CD14-positive monocyte (primary cell): ENCODE results near the gene SLC35F6. TPM values are rescaled to one million over a fixed set of nuclear protein-coding genes. Genes with fewer than 3 reads are reported as not detected.

ENCODE experiments used
- DNase-seq, 3 donors: peaks; one replicate each; pipeline ENCODE4 v3.0.0-alpha.2; 2011 to 2022
- H2AFZ ChIP-seq: 2 replicates; pipeline ENCODE4 v1.6.0; 2012; ENCODE audit warnings: mild to moderate bottlenecking, low read depth, low read length, inconsistent platforms; ENCODE audit not compliant: insufficient read depth, poor library complexity, severe bottlenecking
- H3K27ac ChIP-seq, 2 donors: 1 replicate in 1 of 2; 2 replicates in 1 of 2; pipeline ENCODE4 v1.5.1; 2012 to 2013; ENCODE audit warnings: low read length in 2 of 2, control low read depth in 1 of 2, inconsistent platforms in 1 of 2, low read depth in 1 of 2, mild to moderate bottlenecking in 1 of 2
- H3K27me3 ChIP-seq, 2 donors: one replicate each; pipeline versions ENCODE4 v1.6.0 to v1.6.1; 2011 to 2013; ENCODE audit warnings: low read length in 2 of 2; ENCODE audit not compliant: control insufficient read depth in 2 of 2, insufficient read depth in 2 of 2
- H3K36me3 ChIP-seq, 2 donors: replicated peaks in 1 of 2; 1 replicate in 1 of 2; 2 replicates in 1 of 2; pipeline versions ENCODE4 v1.5.1 to v1.6.1; 2012 to 2013; ENCODE audit warnings: low read length in 2 of 2, control low read depth in 1 of 2, inconsistent platforms in 1 of 2, mild to moderate bottlenecking in 1 of 2; ENCODE audit not compliant: insufficient read depth in 2 of 2, control insufficient read depth in 1 of 2
- H3K4me1 ChIP-seq, 2 donors: 1 replicate in 1 of 2; 2 replicates in 1 of 2; pipeline versions ENCODE4 v1.5.1 to v1.6.1; 2012 to 2013; ENCODE audit warnings: low read length in 2 of 2, control low read depth in 1 of 2, inconsistent platforms in 1 of 2, mild to moderate bottlenecking in 1 of 2, moderate library complexity in 1 of 2; ENCODE audit not compliant: insufficient read depth in 2 of 2, control insufficient read depth in 1 of 2
- H3K4me2 ChIP-seq: replicated peaks from 2 replicates; pipeline ENCODE3; 2012; ENCODE audit warnings: low read length, moderate library complexity, mild to moderate bottlenecking; ENCODE audit not compliant: poor library complexity, severe bottlenecking; ENCODE audit errors: extremely low read depth
- H3K4me3 ChIP-seq, 3 experiments: fragments of 200-600 bp in 1 of 3; sonication (generic) in 1 of 3; replicated peaks in 1 of 3; 1 replicate in 2 of 3; 2 replicates in 1 of 3; pipeline ENCODE4 v1.5.1; 2011 to 2013; ENCODE audit warnings: low read length in 3 of 3, mild to moderate bottlenecking in 3 of 3, control low read depth in 2 of 3, low read depth in 2 of 3, inconsistent platforms in 1 of 3, moderate library complexity in 1 of 3
- H3K79me2 ChIP-seq: 2 replicates; pipeline ENCODE4 v1.6.0; 2012; ENCODE audit warnings: mild to moderate bottlenecking, control low read depth, inconsistent platforms, low read length, moderate library complexity; ENCODE audit not compliant: insufficient read depth
- H3K9ac ChIP-seq: 2 replicates; pipeline ENCODE4 v1.6.0; 2017; ENCODE audit warnings: low read length, mild to moderate bottlenecking; ENCODE audit not compliant: insufficient read depth, poor library complexity, severe bottlenecking
- H3K9me3 ChIP-seq, 2 donors: replicated peaks in 1 of 2; 1 replicate in 1 of 2; 2 replicates in 1 of 2; pipeline versions ENCODE4 v1.5.1 to v1.6.1; 2012 to 2013; ENCODE audit warnings: low read length in 2 of 2, control low read depth in 1 of 2; ENCODE audit not compliant: control insufficient read depth in 1 of 2, insufficient read depth in 1 of 2
- H4K20me1 ChIP-seq: 2 replicates; pipeline ENCODE4 v1.6.0; 2012; ENCODE audit warnings: mild to moderate bottlenecking, low read length, control low read depth, moderate library complexity; ENCODE audit not compliant: insufficient read depth
- H3K27ac Mint-ChIP-seq, 7 donors: one replicate each; pipeline ENCODE4 v1.8.0; 2020; ENCODE audit warnings: mild to moderate bottlenecking in 7 of 7, mixed read lengths in 7 of 7, moderate library complexity in 6 of 7, inconsistent platforms in 2 of 7
- H3K27me3 Mint-ChIP-seq, 3 donors: one replicate each; pipeline ENCODE4 v1.8.0; 2021 to 2022; ENCODE audit warnings: low read depth in 3 of 3, mild to moderate bottlenecking in 3 of 3, mixed read lengths in 3 of 3, moderate library complexity in 3 of 3, inconsistent platforms in 1 of 3
- H3K36me3 Mint-ChIP-seq, 2 donors: one replicate each; pipeline ENCODE4 v1.8.0; 2020; ENCODE audit warnings: mixed read lengths in 2 of 2, inconsistent platforms in 1 of 2, mild to moderate bottlenecking in 1 of 2
- H3K4me1 Mint-ChIP-seq: one replicate; pipeline ENCODE4 v1.8.0; 2020; ENCODE audit warnings: mild to moderate bottlenecking, mixed read lengths
- H3K4me3 Mint-ChIP-seq, 2 donors: one replicate each; pipeline ENCODE4 v1.8.0; 2020; ENCODE audit warnings: mild to moderate bottlenecking in 2 of 2, mixed read lengths in 2 of 2, moderate library complexity in 1 of 2
- H3K9me3 Mint-ChIP-seq, 7 donors: one replicate each; pipeline ENCODE4 v1.8.0; 2020 to 2022; ENCODE audit warnings: mixed read lengths in 7 of 7, mild to moderate bottlenecking in 6 of 7, moderate library complexity in 6 of 7, inconsistent platforms in 2 of 7
- CTCF ChIP-seq: fragments of 200-600 bp; IDR thresholded peaks from one replicate; pipeline ENCODE4 v1.8.0; 2022; ENCODE audit warnings: antibody characterized with exemption, mild to moderate bottlenecking
- WGBS: methylation state at CpG from one replicate; pipeline ENCODE4 v1.1.5; 2013; ENCODE audit warnings: missing lambda C conversion rate; ENCODE audit not compliant: insufficient coverage; 5-methylcytosine and 5-hydroxymethylcytosine counted together
- intact Hi-C, 2 donors: fragments of 100-400 bp; cut with micrococcal nuclease; formaldehyde crosslinking; loops; one replicate each; pipeline versions ENCODE4 v1.15.0 to v1.15.1; 2023
- polyA plus RNA-seq, 3 donors: library from polyadenylated mRNA; depleted of rRNA in 1 of 3; unstranded in 2 of 3; stranded (reverse) in 1 of 3; fragments of 300-500 nt in 2 of 3; fragments of >200 nt in 1 of 3; fragmentation: Illumina TruSeq in 2 of 3; gene quantifications; 1 replicate in 2 of 3; 2 replicates in 1 of 3; pipeline ENCODE4 v1.2.3, GENCODE V29; 2012 to 2021

Gene SLC35F6
- polyA plus RNA-seq, 3 donors, result 11.3 to 22.2 (median 15.1) TPM

- Histone ChIP-seq H3K27ac (peak overlapping the region; percentile 30 to 87), H3K79me2 (peaks cover 76% of the 10 kb centered on the region), H3K36me3 (peaks cover 0 to 9% of the 10 kb centered on the region in 2 donors), H3K4me3 (no peak overlapping the region), H3K4me2 (no peak overlapping the region), H2AFZ (no peak overlapping the region), H3K27me3 (peaks cover 0 to 5% of the 10 kb centered on the region in 2 donors), H3K9ac (no peak overlapping the region), H4K20me1 (peaks cover 62% of the 10 kb centered on the region), H3K9me3 (no peaks in the 10 kb centered on the region), H3K4me1 (peaks cover 71 to 87% of the 10 kb centered on the region in 2 donors)
- peak overlapping the region; percentile 14 to 94 (median 65) for H3K27ac Mint-ChIP-seq
- H3K4me1 Mint-ChIP-seq, result peaks cover 81% of the 10 kb centered on the region
- H3K36me3 Mint-ChIP-seq, result peaks cover 22 to 33% of the 10 kb centered on the region in 2 donors
- WGBS, result 100% methylated on average over 3 of the region's 5 CpGs
- peaks cover 0 to 5% (median 4%) of the 10 kb centered on the region in 3 donors for H3K27me3 Mint-ChIP-seq
- DNase-seq, result no peak
- TF ChIP-seq CTCF, result no peak
- H3K4me3 Mint-ChIP-seq, result no peak overlapping the region
- intact Hi-C loops, result loop anchor here in 1 of 2 donors (2.0 to 10.0 kb wide), 3 partner anchors 17 to 1973 kb away; partner anchors contain the start of genes ADGRF3, CENPO, PTRHD1 and SELENOI
- peaks cover 0 to 2% (median 0%) of the 10 kb centered on the region in 7 donors for H3K9me3 Mint-ChIP-seq
Measured at GRCh38 chr2:26767894-26768487, 3.9 kb downstream of the SLC35F6 start.

- H3K4me2 ChIP-seq, result peak overlapping the region; percentile 68
- Mint-ChIP-seq H3K36me3 (peaks cover 23 to 38% of the 10 kb centered on the region in 2 donors), H3K27ac (peak overlapping the region; percentile 87 to 94 (median 93)), H3K4me3 (peak overlapping the region; percentile 54 to 72), H3K27me3 (no peaks in the 10 kb centered on the region), H3K9me3 (peaks cover 0 to 2% (median 0%) of the 10 kb centered on the region in 7 donors), H3K4me1 (peaks cover 78% of the 10 kb centered on the region)
- H4K20me1 ChIP-seq, result peaks cover 70% of the 10 kb centered on the region
- no peak for TF ChIP-seq CTCF
- intact Hi-C loops, result loop anchor here in 1 of 2 donors (2.0 to 10.0 kb wide), 3 partner anchors 16 to 1974 kb away; partner anchors contain the start of genes ADGRF3, CENPO, PTRHD1 and SELENOI
- no peak for DNase-seq
- no peaks in the 10 kb centered on the region for H3K9me3 ChIP-seq
- H3K27me3 ChIP-seq, result no peaks in the 10 kb centered on the region
- H2AFZ ChIP-seq, result no peak overlapping the region
- H3K36me3 ChIP-seq, result peaks cover under 1 to 14% of the 10 kb centered on the region in 2 donors
- H3K9ac ChIP-seq, result peak overlapping the region; percentile 50
- peaks cover 80% of the 10 kb centered on the region for H3K79me2 ChIP-seq
- 100% methylated on average over 3 of the region's 3 CpGs for WGBS
- H3K27ac ChIP-seq, result peak overlapping the region; percentile 70 to 87
- peak overlapping the region in 1 of 3 experiments; percentile 38 for H3K4me3 ChIP-seq
- H3K4me1 ChIP-seq, result peaks cover 67 to 84% of the 10 kb centered on the region in 2 donors
Measured at GRCh38 chr2:26768759-26769088, 4.6 kb downstream of the SLC35F6 start.
